ENCODE measurements around the gene SLC1A2.

SLC1A2 gene

GRCh38 chr11:35323076-35323868 is 96.1 kb downstream of the SLC1A2 start:
- DNase-seq = no peak

- no peak for DNase-seq
Measured at GRCh38 chr11:35322318-35322979, 96.9 kb downstream of the SLC1A2 start.

GRCh38 chr11:35321532-35322317 is 97.6 kb downstream of the SLC1A2 start:
- no peak for DNase-seq

GRCh38 chr11:35321111-35321510 is 98.2 kb downstream of the SLC1A2 start:
- DNase-seq = no peak

GRCh38 chr11:35318977-35319925 is 100.1 kb downstream of the SLC1A2 start:
- no peak for DNase-seq

- no peak for DNase-seq
Measured at GRCh38 chr11:35318309-35318708, 101.0 kb downstream of the SLC1A2 start.

- no peak for DNase-seq
Measured at GRCh38 chr11:35317253-35317652, 102.1 kb downstream of the SLC1A2 start.

GRCh38 chr11:35316161-35316560 is 103.2 kb downstream of the SLC1A2 start:
- no peak for DNase-seq

GRCh38 chr11:35313760-35314153 is 105.6 kb downstream of the SLC1A2 start:
- no peak for DNase-seq

GRCh38 chr11:35313066-35313759 is 106.1 kb downstream of the SLC1A2 start:
- no peak for DNase-seq

GRCh38 chr11:35311331-35311730 is 108.0 kb downstream of the SLC1A2 start:
- DNase-seq = no peak

GRCh38 chr11:35308157-35308556 is 111.2 kb downstream of the SLC1A2 start:
- DNase-seq = no peak

- DNase-seq = no peak
Measured at GRCh38 chr11:35307221-35307621, 112.1 kb downstream of the SLC1A2 start.

- peak; percentile 64 for DNase-seq
Measured at GRCh38 chr11:35305670-35306382, 113.5 kb downstream of the SLC1A2 start.

- no peak for DNase-seq
Measured at GRCh38 chr11:35304900-35305460, 114.4 kb downstream of the SLC1A2 start.

GRCh38 chr11:35304386-35304775 is 115.0 kb downstream of the SLC1A2 start:
- no peak for DNase-seq

- no peak for DNase-seq
Measured at GRCh38 chr11:35303596-35304385, 115.6 kb downstream of the SLC1A2 start.

- no peak for DNase-seq
Measured at GRCh38 chr11:35302398-35302797, 117.0 kb downstream of the SLC1A2 start.

GRCh38 chr11:35298369-35298768 is 121.0 kb downstream of the SLC1A2 start:
- no peak for DNase-seq

GRCh38 chr11:35295751-35296150 is 123.6 kb downstream of the SLC1A2 start:
- no peak for DNase-seq

Data from 8988T (cell line).